ENCODE data around the gene CXCL10.

GRCh38 chr4:76000279-76000678 is 23.0 kb downstream of the CXCL10 start:
- TF ChIP-seq EZH2 (IDR thresholded peaks at IDR 0.05; ENCODE audit: low read length, missing control alignments) (no peak), CTCF (conservative IDR thresholded peaks at IDR 0.05 in 1 of 2, IDR thresholded peaks at IDR 0.05 in 1 of 2; ENCODE audit: low read depth in 1 of 2, low read length in 2 of 2) (no peak)

Data from fibroblast of lung (primary cell).